ENCODE data around the gene LUC7L3.
"Not testable (repeated sequence)": the region's sequence is repeated elsewhere in the genome, so short reads cannot be mapped to it uniquely, and the experiment has no call there.

Gene LUC7L3

DNA sequence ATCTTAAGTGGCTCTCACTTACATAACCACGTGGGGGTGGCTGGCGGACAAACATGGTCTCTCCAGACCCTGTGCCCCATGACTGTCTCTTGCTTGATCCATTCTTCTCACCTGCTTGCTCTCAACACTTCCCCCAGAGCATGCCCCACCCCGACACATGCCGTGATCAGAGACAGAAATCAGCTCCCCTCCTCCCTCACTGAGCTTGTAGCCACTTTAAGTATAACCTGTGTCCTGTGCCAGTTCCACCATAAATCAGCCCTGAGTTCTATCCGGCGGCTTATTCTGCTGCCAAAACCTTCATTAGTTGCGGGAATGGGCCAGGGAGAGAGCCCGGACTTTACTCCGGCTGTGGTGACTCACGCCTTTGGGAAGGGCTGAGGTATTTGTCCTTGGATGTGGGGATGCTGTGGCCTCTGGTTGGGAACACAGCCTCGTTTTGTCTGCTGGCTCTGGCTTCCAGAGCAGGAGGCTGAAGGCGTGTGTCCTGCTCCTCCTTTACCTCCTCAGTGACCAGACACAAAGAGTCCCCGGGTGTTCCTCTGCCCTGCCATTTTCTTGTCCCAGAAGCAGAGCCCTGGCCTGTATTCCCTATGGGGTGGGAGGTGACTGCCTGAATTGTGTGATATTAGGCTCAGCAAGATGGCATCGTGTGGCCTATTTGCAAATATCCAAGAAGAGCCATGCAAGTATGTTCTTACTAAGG, 32.8 kb upstream of the LUC7L3 start:
- no peak for DNase-seq

DNA sequence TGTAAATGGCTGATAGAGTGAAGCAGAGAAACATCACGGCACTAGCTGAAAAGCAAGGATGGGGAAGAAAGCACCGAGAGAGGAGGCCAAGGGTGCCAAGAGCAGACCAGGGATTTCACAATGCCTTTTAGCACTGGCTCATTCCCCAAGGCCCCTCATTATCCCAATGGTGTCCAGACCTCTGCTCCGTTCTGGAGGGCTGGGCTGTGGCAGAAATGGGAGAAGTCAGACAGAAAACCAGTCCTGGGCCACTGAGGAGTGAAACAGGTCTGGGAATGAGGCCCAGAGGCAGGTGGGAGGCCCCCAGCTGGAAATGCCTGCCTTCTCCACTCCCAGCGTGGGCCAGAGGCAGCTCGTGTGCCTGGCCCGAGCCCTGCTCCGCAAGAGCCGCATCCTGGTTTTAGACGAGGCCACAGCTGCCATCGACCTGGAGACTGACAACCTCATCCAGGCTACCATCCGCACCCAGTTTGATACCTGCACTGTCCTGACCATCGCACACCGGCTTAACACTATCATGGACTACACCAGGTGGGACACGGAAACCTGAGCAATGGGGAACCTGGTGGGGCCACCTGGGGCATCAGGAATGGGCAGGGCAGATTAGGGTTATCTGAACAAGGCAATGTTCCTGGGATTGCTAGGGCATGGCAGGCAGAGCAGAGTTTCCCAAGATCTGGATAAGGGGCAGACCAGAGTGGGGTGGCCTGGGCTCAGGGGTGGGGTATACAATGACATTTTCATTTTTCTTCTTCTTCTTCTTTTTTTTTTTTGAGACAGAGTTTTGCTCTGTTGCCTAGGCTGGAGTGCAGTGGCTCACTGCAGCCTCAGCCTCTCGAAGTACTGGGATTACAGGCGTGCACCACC, 32.0 kb upstream of the LUC7L3 start:
- DNase-seq: no peak

DNA sequence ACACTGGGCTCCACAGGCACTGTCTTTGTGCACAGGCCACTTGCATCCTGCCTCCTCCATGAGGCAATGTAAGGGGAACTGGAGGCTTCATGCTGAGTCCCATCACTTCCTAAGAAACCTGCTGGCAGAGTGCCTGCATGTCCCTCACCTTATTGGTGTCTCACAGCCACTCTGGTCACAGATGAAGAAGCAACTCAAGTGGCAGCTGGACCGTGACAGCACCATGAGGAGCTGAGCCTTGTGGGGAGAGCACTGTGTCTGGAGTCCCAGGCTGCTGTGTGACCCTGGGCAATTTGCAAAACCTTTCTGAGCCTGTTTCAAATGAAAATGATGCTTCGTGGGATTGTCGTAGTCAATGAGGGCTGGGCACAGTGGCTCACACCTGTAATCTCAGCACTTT, 31.2 kb upstream of the LUC7L3 start:
- no peak for DNase-seq

DNA sequence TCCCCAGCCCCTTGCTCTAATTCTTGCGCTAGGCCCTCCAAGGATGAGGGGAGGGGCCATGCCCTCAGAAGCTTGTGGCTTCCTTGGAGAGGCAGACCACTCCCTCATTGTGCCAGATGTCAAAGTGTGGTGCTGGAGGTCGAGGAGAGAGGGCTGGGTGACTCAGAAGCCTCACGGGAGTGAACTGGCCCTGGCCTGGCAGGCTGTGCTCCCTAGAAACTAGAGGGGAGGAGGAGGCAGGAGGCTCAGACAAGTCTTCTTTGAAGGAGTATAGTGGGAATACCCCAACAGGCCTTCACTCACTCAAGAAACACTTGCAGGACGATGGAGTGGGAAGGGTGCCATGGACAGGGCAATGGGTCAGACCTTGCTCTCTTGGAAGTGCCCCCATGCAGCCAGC, 30.2 kb upstream of the LUC7L3 start:
- no peak for DNase-seq

DNA sequence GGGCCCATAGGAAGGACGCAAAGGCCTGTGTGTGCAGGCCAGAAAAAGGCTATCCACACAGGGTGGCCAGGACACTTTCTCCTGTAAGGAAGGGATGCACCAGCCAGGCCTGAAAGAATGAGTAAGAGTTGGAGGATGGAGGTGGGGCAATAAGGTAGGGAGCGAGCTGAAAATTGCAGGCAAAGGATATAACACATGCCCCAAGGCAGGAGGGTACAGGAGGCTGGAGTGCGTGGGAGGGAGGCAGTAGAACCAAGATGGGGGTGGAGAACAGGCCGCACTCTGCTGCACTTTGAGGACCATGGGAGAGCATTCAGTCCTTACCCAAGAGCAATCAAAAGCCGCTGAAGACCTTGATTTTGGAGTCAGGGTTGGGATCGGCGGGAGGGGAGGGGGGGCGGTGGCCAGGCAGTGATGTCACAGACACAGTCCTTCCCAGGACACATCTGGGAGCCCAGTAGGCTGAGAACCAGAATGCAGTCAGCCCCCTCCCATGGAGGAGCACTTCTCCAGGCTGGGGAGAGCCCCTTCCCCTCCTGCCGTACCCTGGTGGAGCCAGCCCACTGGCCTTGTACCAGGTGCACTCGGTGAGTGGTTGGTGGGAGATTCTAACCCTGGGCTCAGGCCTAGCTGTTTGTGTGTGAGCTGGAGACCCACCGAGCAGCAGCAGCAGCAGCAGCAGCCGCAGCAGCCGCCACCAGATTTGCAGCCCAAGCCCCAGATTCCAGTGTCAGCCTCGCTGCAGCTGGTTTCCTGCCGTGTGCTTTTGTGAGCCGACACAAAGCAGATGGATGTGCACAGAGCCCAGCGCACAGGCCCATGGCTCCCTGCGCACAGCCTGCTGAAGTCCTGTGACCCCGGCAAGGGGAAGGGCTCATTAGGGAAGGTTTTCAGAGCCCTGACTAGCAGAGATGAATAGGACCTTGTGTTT, 29.2 kb upstream of the LUC7L3 start:
- no peak for DNase-seq

DNA sequence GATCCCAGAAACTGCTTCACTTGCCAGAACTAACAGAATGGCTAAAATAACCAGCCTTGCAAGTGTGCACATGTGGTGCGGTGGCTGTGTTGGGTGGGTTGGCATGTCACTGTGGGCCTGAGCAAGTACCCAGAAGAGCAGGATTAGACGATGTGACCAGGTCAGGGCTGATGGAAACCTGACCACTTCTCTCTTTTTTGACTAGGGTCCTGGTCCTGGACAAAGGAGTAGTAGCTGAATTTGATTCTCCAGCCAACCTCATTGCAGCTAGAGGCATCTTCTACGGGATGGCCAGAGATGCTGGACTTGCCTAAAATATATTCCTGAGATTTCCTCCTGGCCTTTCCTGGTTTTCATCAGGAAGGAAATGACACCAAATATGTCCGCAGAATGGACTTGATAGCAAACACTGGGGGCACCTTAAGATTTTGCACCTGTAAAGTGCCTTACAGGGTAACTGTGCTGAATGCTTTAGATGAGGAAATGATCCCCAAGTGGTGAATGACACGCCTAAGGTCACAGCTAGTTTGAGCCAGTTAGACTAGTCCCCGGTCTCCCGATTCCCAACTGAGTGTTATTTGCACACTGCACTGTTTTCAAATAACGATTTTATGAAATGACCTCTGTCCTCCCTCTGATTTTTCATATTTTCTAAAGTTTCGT, 28.4 kb upstream of the LUC7L3 start:
- no peak for DNase-seq

DNA sequence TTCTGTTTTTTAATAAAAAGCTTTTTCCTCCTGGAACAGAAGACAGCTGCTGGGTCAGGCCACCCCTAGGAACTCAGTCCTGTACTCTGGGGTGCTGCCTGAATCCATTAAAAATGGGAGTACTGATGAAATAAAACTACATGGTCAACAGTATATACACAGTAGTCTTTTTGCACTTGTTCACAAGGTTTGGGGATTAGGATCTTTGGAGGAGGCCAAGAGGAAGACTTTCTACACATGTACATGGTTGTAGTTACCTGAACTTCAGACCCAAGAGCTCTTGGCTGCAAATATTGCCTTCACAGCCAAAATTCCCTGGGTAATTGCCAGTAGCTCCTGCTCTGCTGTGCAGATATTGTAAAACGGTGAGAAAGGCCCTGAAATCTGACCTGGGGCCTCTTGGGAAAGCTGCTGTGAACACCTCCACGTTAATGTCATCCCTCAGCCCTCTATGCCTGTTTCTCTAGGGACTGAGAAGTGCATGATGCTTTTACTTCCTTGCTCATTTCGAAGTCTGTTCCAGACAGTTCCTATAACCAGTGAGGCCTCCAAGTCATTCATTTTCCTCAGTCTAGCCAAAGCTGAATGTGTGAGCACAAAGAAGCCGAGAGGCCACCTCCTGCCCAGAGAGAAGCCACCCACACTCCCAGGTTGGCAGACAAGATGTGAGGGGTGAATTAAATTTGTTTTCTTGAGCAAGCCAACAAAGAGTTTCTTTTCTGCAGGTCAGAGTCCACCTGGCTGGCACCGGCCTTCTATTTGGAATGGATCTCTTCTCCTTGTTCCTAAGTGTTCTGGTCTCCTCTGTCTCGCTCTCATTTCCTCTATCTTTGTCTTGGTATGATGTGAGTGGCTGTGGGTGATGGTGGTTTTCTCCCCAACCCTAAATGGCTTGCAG, 27.6 kb upstream of the LUC7L3 start:
- no peak for DNase-seq

DNA sequence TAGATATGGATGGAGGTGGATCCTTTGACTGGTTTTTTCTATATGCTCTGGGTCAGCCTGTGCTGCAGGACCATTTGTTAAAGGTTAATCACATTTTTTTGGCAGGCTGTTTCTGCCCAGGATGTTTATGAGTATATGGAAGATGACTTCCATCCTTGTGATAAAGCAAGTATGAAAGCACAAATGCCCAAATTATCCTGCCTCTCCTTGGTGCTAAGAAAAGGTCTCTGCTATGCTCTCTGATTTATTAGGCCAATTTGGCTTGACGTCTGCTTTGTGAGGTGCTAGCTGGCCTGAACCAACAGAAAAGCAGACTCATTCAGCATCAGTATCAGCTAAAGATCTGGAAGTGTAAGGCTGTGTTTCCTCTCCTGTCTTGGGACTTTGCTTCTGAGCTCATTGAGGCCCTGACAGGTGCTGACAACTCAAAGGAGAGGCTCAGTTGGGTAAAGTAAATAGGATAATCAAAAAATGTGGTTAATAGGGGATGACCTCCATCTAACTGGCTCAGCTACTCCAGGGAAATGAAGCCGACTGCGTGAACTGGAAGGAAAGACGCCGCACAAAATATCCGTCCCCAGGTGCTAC, 26.9 kb upstream of the LUC7L3 start:
- no peak for DNase-seq

DNA sequence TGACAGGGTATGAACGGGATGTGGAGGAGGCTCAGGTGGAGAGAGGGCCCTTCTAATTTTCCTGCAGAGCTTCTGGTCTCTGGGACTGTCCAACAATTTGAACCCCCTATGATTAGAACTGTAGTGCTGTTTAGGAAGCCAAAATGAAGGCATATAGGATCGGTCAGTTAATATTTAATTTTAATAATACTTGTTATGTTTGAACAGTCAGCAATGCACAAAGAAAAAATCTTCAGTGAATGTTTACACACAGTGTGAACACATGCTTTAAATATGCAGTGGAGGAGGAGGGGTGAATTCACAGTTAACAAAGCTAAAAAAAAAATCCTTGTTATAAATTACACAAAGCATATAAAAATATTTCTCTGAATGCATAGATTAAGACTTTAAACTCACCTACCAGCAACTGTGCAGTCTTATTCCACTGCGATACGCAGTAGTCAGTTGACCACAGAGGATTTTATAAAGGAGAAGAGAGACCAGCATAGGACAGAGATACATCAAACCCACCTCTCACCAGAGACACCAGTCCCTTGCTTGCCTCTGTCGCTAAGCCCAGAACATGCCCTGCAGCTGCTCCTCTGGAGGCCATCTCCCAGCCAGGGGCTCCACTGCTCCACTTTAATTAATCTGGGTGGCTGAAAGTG, 26.2 kb upstream of the LUC7L3 start:
- no peak for DNase-seq

DNA sequence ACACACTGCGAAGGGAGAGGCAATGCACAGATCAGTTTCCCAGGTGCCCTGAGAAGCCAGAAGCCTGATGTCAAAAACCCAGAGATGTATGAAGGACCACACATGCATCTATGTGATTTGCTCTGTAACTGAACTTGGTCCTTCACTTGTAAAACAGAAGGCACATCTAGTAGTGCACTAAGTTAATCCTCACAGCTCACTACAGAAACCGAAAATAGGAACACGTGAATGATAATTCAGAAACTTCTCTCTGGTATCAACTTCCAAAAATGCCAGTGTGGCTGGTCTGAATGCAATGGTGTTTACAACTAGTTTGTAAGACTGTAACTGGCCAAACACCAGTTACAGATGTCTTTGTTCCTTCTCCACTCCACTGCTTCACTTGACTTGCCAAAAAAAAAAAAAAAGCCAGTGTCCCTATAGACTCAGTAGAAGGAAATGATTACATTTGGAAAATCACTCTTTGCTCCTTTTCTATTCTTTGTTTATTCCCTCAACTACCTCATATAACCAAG, 23.0 kb upstream of the LUC7L3 start:
- no peak for DNase-seq

DNA sequence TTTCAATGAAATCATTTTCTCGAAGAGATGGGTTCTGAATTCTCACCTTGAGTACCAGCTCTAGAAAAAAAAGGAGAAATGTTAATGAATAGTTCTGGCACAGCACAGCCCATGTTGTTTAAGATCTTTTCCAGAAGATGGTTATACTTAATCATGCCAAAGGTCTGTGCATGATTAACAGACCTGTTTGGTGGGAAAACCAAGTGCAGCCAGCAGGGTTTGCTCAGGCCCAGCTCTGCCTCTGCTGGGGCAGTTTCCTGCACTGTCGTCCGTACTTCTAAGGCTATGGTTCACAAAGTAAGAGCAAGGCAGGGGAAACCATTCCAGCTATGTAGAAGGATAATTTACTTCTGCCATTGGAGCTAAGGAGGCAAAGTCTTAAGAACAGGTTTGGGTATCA, 22.3 kb upstream of the LUC7L3 start:
- DNase-seq: no peak

DNA sequence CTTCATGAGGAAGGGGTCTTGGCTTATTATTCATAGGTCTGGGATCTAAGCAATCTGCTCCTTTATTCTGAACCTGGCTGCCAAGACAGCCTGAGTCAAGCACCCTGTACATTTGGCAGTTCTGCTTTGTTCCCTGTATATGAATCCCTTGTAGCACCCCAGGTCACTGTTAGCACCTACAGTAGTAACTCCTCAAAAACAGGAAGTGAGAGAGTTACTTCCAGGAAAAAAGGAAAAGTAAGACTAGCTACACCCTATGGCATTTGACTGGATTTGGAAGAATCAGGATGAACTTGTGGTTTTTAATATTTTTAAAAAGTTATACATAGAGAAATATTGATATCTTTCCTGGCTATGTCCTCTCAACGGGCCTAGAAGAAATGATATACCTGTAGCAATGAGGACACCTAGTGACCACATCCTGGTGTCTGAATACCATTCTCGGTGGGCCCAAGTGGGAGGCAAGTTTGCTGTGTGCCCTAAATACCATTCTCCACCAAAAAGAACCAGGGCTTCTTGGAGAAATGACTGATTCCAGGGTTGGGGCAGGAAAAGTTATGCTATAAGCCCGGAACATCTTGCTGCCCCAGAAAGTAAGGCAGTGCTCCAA, 21.6 kb upstream of the LUC7L3 start:
- no peak for DNase-seq

DNA sequence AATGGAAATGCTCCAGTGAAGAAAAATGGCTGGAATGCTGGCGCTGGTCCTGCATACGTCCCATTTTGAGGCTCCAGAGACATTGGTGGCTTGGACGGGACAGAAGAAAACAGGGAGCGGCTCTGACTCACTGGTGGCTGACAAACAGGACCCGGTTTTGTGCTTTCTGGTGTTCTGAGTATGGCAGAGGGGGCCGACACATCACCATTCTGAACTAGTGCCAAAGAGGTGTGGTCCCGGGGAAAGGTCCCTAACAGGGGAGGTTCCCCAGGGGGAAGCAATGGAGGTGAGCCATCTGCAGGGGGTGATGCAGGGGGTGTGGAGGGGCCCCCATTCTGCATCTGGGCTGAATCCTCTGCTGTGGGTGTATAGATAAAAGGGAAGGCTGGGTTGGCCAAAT, 20.0 kb upstream of the LUC7L3 start:
- DNase-seq: no peak

DNA sequence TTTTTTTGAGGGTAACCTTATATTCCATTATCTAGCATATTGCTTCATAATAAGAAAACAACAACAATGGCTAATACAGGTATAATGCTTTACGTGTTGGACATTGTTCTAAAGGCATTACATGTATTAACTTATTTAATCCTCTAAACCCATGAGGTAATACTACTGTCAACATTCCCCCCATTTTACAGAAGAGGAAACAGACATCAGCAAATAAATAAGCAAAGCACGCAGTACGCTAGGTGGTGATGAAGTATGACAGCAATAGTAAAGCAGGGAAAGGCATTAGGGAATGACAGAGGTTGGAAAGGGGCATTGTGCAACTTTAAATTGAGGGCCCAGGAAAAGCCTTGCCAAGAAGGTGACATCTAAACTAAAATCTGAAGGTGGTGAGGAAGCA, 16.2 kb upstream of the LUC7L3 start:
- DNase-seq: no peak

DNA sequence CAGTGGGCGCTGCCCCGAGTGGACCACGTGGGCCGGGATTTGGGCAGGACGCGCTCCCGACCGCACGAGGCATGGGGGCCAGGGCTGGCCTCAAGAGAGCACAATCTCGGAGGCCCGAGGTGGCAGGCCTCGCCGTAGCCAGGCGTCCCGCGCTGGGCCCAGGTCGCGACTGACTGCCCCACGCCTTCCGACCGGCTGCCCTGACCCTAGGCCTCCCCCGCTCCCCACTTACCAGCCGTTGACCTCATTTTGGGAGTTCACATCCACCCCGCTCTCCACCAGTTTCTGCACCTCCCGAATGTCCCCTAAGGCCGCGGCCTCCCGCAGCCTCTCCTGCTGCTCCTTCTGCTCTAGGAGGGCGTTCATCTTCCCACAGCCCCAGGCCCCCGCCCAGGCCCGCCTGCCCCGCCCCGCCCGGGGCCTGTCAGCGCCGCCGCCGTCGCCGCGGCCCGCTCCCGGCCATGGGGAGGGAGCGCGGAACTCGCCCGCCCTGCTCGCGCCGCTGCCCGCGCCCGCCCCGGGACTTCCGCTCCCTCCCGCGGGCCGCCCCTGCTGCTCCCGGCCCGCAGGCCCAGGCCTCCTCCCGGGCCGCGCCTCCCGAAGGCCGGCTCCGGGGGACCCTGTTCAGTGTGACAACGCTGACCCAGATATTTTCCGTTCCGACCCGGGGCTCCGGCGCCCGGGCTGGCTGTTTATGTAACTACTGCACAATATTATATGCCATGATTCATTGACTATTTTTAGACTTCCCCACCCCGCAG, 11.9 kb upstream of the LUC7L3 start, which contains the start of gene ANKRD40:
Gene ANKRD40, minus strand, starts transcription at position 626 of the 761 bp plus-strand sequence. Its CDS starts 260 bp downstream, at position 366.
- DNase-seq: peak; percentile 89

DNA sequence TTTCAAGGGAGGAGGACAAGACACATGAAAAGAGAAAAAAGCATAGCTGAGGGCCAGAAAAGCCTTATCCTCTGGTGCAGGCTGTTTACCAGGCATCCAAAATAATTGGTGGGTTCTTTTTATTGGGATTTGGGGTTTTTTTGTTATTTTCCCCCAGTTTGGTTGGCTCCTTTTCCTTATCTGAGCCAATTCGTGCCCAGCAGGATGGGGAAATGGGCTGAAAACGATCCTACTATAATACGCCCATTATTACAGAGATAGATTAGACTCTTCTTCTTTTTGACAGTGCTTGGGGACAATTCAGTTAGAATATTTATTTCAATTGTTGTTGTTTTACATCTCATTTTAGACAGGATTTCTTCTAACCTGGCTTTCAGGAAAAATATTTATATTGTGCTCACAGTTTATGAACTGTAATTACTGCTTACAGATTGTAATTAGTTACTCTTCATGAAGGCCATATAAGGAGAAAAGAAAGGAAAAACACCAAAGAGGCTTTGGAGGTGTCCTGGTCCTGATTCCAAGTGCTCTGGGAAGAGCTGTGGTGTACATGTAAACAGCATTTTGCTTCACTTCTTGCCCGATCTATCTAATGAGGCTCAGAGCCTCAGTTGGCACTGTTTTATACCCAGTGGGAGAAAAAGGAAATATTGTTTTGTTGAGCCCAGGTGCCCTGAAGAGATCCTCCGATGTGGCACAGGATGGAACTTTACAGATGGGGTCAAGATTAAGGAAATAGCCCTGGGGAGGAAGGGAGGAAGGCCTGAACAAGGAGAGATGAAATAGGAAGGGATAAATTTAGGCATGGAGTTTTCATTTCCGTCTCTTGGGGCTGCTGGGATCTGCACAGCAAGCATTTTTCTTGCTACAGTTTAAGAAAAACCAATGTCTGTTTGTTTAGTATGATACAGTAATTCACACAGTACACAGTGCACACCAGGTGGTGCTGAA, 11.1 kb upstream of the LUC7L3 start:
- no peak for DNase-seq

DNA sequence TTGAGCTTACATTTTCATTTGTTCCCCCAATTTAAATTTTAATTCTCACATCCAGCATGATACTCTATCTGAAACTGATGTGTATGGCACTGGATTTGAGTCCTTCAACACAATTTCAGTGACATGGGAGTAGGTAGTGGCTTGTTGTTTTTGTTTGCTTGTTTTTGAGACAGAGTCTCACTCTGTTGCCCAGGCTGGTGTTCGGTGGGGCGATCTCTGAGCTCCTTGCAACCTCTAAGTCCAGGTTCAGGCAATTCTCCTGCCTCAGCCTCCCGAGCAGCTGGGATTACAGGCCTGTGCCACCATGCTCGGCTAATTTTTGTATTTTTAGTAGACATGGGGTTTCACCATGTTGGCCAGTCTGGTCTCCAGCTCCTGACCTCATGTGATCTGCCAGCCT, 10.3 kb upstream of the LUC7L3 start:
- not testable (repeated sequence) for DNase-seq

DNA sequence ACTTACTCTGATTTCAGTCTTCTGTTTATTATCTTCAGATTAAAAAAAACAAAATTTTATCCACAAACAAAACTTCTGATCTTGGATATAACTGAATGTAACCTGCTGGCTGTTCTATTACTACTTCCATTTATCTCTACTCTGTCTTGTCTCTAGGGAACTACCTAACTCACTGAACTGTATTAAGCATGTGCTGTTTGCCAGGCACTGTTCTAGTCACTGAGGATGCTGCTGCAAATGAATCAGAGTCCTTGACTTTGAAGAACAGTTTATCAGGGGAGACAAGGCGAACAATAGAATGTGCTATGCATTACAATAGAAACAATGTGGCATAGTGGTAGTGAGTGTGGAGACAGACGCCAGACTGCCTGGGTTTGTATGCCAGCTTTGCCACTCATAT, 9.4 kb upstream of the LUC7L3 start:
- no peak for DNase-seq

Data from activated naive CD4-positive, alpha-beta T cell treated with anti-CD3 and anti-CD28 coated beads, Interleukin-2, amount 50 U/mL, for 16 hours (primary cell).